Karpas-422 (cell line): ENCODE results near the gene SCAMP3. TPM values are rescaled to one million over a fixed set of nuclear protein-coding genes. Genes with fewer than 3 reads are reported as not detected.

Source experiments
- total RNA-seq: library from RNA; depleted of rRNA; stranded (reverse); fragments of >200 nt; shearing (Covaris generic); gene quantifications from 2 replicates; pipeline ENCODE4 v1.2.3, GENCODE V29; 2014; ENCODE audit warnings: low replicate concordance; rRNA removed

Gene SCAMP3
- total RNA-seq, 1 experiment from 2014 or later = 69.7 TPM

Other genes with a start within 250 kb of the SCAMP3 start
- 1.3 and 3.5 TPM in 2 replicates for gene DCST2, start 228.6 kb downstream of the SCAMP3 start, total RNA-seq
- gene DCST1, start 228.5 kb downstream of the SCAMP3 start, total RNA-seq = not detected in 2 replicates
- 33.6 and 50.0 TPM in 2 replicates for gene ADAM15, start 211.0 kb downstream of the SCAMP3 start, total RNA-seq
- gene EFNA4, start 198.6 kb downstream of the SCAMP3 start, total RNA-seq = 10.4 and 14.5 TPM in 2 replicates
- 12.2 and 15.7 TPM in 2 replicates for gene EFNA3, start 183.5 kb downstream of the SCAMP3 start, total RNA-seq
- gene EFNA1, start 134.5 kb downstream of the SCAMP3 start, total RNA-seq = not detected in 2 replicates
- 47.8 and 56.5 TPM in 2 replicates for gene SLC50A1, start 126.5 kb downstream of the SCAMP3 start, total RNA-seq
- gene DPM3, start 121.8 kb downstream of the SCAMP3 start, total RNA-seq = 22.2 and 33.2 TPM in 2 replicates
- gene KRTCAP2, start 89.1 kb downstream of the SCAMP3 start, total RNA-seq = 237 and 400 TPM in 2 replicates
- 5.1 and 19.2 TPM in 2 replicates for gene TRIM46, start 88.5 kb downstream of the SCAMP3 start, total RNA-seq
- 11.9 and 18.7 TPM in 2 replicates for gene THBS3, start 54.5 kb downstream of the SCAMP3 start, total RNA-seq
- 49.5 and 56.9 TPM in 2 replicates for gene MTX1, start 53.7 kb downstream of the SCAMP3 start, total RNA-seq
- 20.7 and 30.6 TPM in 2 replicates for gene ENTREP3, start 6.9 kb downstream of the SCAMP3 start, total RNA-seq
- 78.7 and 99.6 TPM in 2 replicates for gene CLK2, start 11.1 kb upstream of the SCAMP3 start, total RNA-seq
- 5.9 and 6.3 TPM in 2 replicates for gene HCN3, start 15.1 kb upstream of the SCAMP3 start, total RNA-seq
- gene PKLR, start 39.1 kb upstream of the SCAMP3 start, total RNA-seq = not detected in 2 replicates
- gene FDPS, start 46.5 kb upstream of the SCAMP3 start, total RNA-seq = 298 and 377 TPM in 2 replicates
- 8.3 and 9.2 TPM in 2 replicates for gene RUSC1, start 58.5 kb upstream of the SCAMP3 start, total RNA-seq